Kidney (tissue), 14 donors: Measurements from ENCODE around the gene CMSS1. TPM values are rescaled to one million over a fixed set of nuclear protein-coding genes. Genes with fewer than 3 reads are reported as not detected.

Source experiments
- DNase-seq, 5 donors: peaks; one replicate each; pipeline ENCODE4 v3.0.0-alpha.2; 2013 to 2020
- FAIRE-seq: peaks from 2 replicates; lab custom pipeline; 2012; peaks lifted over from hg19 to GRCh38; lab: Jason Lieb, UNC
- H3K27ac ChIP-seq, 2 donors: one replicate each; pipeline ENCODE4 v1.7.0; 2013; ENCODE audit warnings: low read depth in 2 of 2, low read length in 2 of 2, inconsistent platforms in 1 of 2
- H3K27me3 ChIP-seq: one replicate; pipeline ENCODE4 v1.7.1; 2013; ENCODE audit warnings: low read length, inconsistent platforms; ENCODE audit not compliant: control insufficient read depth, insufficient read depth
- H3K36me3 ChIP-seq, 3 donors: one replicate each; pipeline versions ENCODE4 v1.7.0 to v1.7.1; 2013; ENCODE audit warnings: low read length in 3 of 3, control low read depth in 1 of 3, inconsistent platforms in 1 of 3; ENCODE audit not compliant: insufficient read depth in 3 of 3, control insufficient read depth in 2 of 3
- H3K4me1 ChIP-seq, 3 donors: one replicate each; pipeline versions ENCODE4 v1.7.0 to v1.7.1; 2013; ENCODE audit warnings: low read length in 3 of 3, inconsistent platforms in 1 of 3, low read depth in 1 of 3; ENCODE audit not compliant: control insufficient read depth in 2 of 3, insufficient read depth in 2 of 3
- H3K4me3 ChIP-seq, 3 donors: one replicate each; pipeline versions ENCODE4 v1.7.0 to v1.8.1; 2013; ENCODE audit warnings: low read length in 3 of 3, control low read depth in 1 of 3, inconsistent platforms in 1 of 3
- H3K9ac ChIP-seq, 3 donors: one replicate each; pipeline versions ENCODE4 v1.7.0 to v1.7.1; 2013; ENCODE audit warnings: low read length in 3 of 3, control low read depth in 1 of 3, inconsistent platforms in 1 of 3
- H3K9me3 ChIP-seq, 3 donors: one replicate each; pipeline versions ENCODE4 v1.7.0 to v1.7.1; 2013; ENCODE audit warnings: low read length in 3 of 3, control low read depth in 1 of 3, inconsistent platforms in 1 of 3; ENCODE audit not compliant: control insufficient read depth in 2 of 3, insufficient read depth in 1 of 3
- intact Hi-C: fragments of 100-400 bp; cut with DNase I; formaldehyde crosslinking; loops from one replicate; pipeline ENCODE4 v1.11.1; 2022
- polyA plus RNA-seq: library from polyadenylated mRNA; stranded (reverse); fragments of 350-450 nt; fragmentation: Illumina TruSeq; extraction: RNeasy Lipid Tissue Mini Kit (QIAGEN cat#74804); gene quantifications from one replicate; pipeline ENCODE4 v1.2.3, GENCODE V29; 2014; ENCODE audit warnings: low read depth, low replicate concordance; ENCODE audit not compliant: insufficient read depth
- total RNA-seq: library from RNA; stranded (reverse); fragmentation: NEBNext Ultra II Directional; extraction: Animal tissue kit (Norgen Biotek cat#: 25700); gene quantifications from one replicate; pipeline ENCODE4 v1.2.1, GENCODE V29; 2021
- TF ChIP-seq, protein P1 (sequence below): IDR thresholded peaks from 3 replicates; pipeline ENCODE4 v1.5.1; 2012; ENCODE audit warnings: mild to moderate bottlenecking, moderate library complexity, borderline replicate concordance; ENCODE audit not compliant: insufficient read depth; ENCODE audit errors: extremely low read depth
- donor health status: control.
- donor health status: control.
- donor health status: control.
- donor health status: control.
- donor health status: control.
- donor health status: DM: yes; HTN: yes; CAD: no.
- donor health status: Normal renal cell carcinoma (clear cell type).

CMSS1 gene
- total and polyA plus RNA-seq, 2 donors from 2014 or later, result 26.4 to 27.0 TPM

DNA sequence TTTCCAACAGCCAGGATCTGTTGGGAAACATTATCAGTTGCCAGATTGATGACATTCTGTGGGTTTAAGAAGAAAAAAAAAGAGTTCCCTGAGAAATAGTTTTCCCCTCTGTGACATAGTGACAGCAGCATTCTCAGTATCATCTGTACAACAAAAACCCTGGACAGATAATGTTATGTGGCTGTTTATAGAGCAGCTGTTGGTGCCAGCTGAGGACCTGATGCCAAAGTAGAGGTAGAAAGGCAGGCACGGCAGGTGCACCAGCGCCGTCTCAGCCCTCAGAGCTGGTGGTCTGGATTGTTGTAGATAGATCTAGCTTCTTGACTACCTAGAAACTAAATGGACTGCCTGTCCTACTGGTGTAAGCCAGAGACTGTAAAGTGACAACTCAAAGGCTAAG, 352.8 kb downstream of the CMSS1 start:
- Histone ChIP-seq H3K9ac (no peak overlapping the region), H3K27me3 (no peaks in the 10 kb centered on the region), H3K27ac (no peak overlapping the region), H3K9me3 (no peaks in the 10 kb centered on the region), H3K4me3 (no peak overlapping the region), H3K4me1 (no peaks in the 10 kb centered on the region), H3K36me3 (no peaks in the 10 kb centered on the region)
- FAIRE-seq (no peak), DNase-seq (no peak)
- TF ChIP-seq, protein P1, sequence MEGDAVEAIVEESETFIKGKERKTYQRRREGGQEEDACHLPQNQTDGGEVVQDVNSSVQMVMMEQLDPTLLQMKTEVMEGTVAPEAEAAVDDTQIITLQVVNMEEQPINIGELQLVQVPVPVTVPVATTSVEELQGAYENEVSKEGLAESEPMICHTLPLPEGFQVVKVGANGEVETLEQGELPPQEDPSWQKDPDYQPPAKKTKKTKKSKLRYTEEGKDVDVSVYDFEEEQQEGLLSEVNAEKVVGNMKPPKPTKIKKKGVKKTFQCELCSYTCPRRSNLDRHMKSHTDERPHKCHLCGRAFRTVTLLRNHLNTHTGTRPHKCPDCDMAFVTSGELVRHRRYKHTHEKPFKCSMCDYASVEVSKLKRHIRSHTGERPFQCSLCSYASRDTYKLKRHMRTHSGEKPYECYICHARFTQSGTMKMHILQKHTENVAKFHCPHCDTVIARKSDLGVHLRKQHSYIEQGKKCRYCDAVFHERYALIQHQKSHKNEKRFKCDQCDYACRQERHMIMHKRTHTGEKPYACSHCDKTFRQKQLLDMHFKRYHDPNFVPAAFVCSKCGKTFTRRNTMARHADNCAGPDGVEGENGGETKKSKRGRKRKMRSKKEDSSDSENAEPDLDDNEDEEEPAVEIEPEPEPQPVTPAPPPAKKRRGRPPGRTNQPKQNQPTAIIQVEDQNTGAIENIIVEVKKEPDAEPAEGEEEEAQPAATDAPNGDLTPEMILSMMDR, result no peak
- intact Hi-C loops, result no loop called here

DNA sequence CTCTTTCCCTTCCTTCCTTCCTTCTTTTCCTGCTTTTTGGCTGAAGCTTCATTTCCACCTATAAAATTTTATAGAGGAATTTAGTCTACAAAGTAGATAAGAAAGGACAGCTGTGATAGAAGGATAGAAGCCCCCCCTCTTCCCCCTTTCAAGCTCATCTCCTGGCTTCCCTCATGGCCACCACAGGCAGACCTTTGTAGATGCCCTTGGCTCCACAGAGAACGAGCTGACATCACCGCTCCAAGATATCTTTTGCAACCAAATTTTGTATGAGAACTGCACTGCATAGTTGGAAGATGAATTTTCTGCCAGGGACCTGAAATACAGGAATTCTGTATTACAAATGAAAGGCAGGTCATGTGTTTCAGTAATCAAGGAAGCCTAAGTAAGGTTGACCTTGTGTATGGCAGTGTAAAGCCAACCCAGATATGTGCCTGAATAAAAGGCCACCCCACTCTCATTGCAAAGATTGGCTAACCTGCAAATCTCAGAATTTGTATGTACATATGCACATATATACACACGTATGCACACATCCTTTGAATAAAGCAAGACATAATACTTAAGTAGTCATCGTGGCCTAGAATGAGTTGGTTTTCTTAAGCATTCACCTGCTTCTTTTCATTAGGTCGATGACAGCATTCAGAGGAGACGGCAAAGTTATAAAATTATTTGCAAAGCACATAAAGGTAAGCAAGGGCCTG, 353.7 kb downstream of the CMSS1 start:
- no peak for FAIRE-seq
- Histone ChIP-seq H3K9me3 (no peaks in the 10 kb centered on the region), H3K4me1 (no peaks in the 10 kb centered on the region), H3K27ac (no peak overlapping the region), H3K4me3 (no peak overlapping the region), H3K36me3 (no peaks in the 10 kb centered on the region), H3K27me3 (no peaks in the 10 kb centered on the region), H3K9ac (no peak overlapping the region)
- TF ChIP-seq, protein P1, result no peak
- intact Hi-C loops, result no loop called here
- no peak for DNase-seq

DNA sequence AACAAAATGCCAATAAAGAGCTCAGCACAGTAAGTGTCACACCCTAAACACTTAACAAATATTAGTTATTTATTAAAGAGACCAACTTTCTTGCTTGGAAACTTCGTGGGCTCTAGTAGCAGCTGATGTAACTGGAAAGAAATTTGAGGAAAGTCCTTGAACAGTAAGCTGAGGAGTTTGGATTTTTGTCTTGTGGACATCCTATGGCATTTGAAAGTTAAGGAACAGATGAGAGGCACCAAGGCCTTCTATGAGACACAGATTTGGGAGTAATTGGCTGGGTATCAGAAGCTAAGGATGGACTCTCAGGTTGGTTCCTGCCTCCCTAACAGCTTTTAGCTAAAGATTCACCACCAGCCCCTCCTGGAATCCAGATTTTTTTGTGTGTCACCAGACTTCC, 356.3 kb downstream of the CMSS1 start:
- FAIRE-seq (no peak), DNase-seq (no peak)
- no peaks in the 10 kb centered on the region for H3K27me3 ChIP-seq
- peaks cover 0 to 2% (median 0%) of the 10 kb centered on the region in 3 donors for H3K36me3 ChIP-seq
- H3K27ac ChIP-seq, result no peak overlapping the region
- H3K4me3 ChIP-seq, result no peak overlapping the region
- intact Hi-C loops, result no loop called here
- H3K4me1 ChIP-seq, result no peaks in the 10 kb centered on the region
- no peaks in the 10 kb centered on the region for H3K9me3 ChIP-seq
- no peak overlapping the region for H3K9ac ChIP-seq
- TF ChIP-seq, protein P1, result no peak
